Mammary epithelial cell (primary cell): Measurements from ENCODE around the gene LRRC26.

Experiments used
- EZH2 ChIP-seq: IDR thresholded peaks from 2 replicates; pipeline ENCODE4 v1.6.1; 2012; ENCODE audit warnings: low read length, inconsistent platforms, borderline replicate concordance
- TF ChIP-seq, protein P1 (sequence below), 2 donors: IDR thresholded peaks in 1 of 2; conservative IDR thresholded peaks in 1 of 2; 2 replicates each; pipeline ENCODE4 v1.5.1; 2011 to 2012; ENCODE audit warnings: inconsistent platforms in 2 of 2, low read length in 2 of 2, mild to moderate bottlenecking in 2 of 2, control low read depth in 1 of 2, low read depth in 1 of 2; ENCODE audit not compliant: insufficient read depth in 1 of 2; ENCODE audit errors: extremely low read depth in 1 of 2

DNA sequence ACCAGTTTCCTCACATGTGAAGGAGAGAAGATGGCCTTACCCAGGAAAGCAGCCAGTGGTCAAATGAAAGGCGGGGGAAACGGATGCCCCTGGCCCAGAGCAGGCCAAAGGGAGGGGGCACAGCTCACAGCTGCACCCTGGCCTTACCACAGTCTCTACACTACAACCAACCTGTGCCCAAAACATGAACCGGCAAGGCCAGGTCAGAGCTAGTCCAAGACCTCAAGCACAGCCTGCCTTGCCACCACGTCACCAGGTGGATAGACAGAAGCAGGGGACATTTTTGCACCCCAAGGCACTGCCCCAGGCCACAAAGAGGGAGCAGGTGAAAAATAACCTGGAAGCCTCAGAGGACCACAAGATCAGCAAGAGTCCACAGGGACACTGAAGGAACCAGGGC, 26.4 kb downstream of the LRRC26 start:
- TF ChIP-seq EZH2, result no peak
- TF ChIP-seq, protein P1, sequence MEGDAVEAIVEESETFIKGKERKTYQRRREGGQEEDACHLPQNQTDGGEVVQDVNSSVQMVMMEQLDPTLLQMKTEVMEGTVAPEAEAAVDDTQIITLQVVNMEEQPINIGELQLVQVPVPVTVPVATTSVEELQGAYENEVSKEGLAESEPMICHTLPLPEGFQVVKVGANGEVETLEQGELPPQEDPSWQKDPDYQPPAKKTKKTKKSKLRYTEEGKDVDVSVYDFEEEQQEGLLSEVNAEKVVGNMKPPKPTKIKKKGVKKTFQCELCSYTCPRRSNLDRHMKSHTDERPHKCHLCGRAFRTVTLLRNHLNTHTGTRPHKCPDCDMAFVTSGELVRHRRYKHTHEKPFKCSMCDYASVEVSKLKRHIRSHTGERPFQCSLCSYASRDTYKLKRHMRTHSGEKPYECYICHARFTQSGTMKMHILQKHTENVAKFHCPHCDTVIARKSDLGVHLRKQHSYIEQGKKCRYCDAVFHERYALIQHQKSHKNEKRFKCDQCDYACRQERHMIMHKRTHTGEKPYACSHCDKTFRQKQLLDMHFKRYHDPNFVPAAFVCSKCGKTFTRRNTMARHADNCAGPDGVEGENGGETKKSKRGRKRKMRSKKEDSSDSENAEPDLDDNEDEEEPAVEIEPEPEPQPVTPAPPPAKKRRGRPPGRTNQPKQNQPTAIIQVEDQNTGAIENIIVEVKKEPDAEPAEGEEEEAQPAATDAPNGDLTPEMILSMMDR (conservative IDR thresholded peaks at IDR 0.05 in 1 of 2, IDR thresholded peaks at IDR 0.05 in 1 of 2; ENCODE audit: extremely low read depth in 1 of 2, insufficient read depth in 1 of 2, low read depth in 1 of 2, low read length in 2 of 2), result no peak
